GM18505 (cell line): Measurements from ENCODE around the gene POLA1.

Experiments used
- ATAC-seq: cut with Tn5 transposase; IDR thresholded peaks from one replicate; pipeline ENCODE4 v1.9.1; 2021; ENCODE audit not compliant: unreplicated experiment
- POLR2A ChIP-seq: IDR thresholded peaks from 4 replicates; pipeline ENCODE4 v1.6.1; 2011; ENCODE audit warnings: borderline replicate concordance; ENCODE audit not compliant: insufficient read depth, insufficient read length; ENCODE audit errors: extremely low read depth

The POLA1 gene

DNA sequence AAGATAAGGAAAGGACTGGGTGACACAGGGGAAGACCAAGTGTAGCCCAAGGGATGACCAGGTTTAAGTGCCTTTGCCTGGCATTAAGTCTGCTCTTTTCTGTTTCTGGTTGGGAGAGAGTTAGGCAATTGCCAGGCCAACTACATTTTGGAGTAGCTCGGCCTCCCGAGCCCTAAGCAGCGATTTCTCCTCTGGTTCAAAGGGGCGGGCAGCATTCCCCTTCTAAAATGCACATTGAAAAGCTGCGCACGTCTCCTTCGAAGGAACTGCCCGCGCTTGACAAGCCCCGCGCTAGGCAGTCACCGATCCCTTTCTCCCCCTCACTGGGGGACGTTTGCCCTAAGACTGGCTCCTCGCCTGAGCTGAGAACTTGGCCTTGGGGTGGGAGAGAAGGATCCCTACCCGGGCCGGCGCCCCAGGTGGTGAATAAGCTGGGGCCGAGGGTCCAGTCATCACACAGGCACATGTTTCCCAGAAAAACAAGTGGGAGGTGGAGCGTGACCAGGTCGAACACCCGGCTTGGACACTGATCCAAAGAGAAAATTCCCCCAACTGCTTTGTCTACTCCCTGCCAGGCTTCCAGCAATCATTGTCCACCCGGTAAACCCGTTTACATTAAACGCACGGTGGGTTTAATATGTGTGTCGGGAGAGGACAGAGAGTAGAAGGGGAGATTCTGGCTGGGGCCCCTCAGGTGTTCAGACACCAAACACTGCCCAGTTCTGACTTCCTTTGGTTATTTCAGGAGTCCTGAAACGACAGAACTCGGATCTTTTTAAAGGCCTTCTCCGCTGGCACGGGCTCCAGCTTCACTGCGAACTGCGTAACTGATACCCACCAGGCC lies 318.1 kb downstream of the POLA1 start:
- TF ChIP-seq POLR2A, result no peak
- no peak for ATAC-seq

DNA sequence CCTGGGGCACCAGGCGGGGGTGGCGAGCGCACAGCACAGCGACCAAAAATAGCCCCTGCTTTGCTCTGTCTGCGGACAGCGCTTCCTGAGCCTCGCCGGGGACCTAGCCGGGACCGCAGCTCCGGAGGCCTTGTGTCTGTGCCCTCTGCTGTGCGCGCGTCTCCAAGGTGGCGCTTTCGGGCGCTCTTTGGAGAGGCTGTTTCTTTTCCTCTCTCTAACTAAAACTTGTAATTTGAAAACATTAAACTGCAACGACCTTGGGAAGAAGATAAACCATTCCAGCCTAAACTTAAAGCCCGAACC lies 318.7 kb downstream of the POLA1 start:
- TF ChIP-seq POLR2A, result no peak
- ATAC-seq, result no peak

DNA sequence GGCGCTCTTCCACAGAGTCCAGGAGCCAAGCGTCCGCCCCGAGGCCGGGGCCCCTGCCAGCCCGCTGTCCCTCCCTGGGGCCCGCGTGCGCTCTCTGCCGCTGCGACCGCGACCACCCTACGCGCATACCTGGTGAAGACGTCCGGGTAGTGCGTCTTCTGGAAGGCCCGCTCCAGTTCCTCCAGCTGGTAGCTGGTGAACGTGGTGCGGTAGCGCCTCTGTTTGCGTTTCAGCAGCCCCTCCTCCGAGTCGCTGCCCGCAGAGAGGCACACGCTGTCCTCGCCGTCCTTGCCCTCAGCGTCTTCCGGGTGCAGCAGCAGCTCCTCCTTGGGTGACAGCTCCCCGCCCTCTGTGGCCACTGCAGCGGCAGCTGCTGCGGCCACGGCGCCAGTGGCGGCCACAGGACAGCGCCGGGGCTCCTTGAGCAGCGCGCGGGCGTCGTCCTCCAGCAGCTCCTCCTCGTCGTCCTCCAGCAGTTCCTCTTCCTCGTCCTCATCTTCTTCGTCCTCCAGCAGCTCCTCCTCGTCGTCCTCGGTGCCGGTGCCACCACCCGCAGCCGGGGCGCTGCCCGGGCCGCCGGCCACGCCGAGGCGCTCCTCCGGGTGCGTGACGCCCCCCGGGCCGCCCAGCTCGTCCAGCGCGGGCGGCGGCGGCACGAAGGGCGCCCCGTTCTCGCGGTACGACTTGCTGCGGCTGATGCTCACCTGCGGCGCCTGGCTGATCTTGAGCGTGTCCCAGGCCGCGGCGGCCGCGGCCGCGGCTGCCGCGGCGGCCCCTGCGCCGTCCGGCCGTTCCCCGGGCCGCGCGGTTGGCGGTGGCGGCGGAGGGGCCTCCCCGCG lies 319.3 kb downstream of the POLA1 start:
- peak; percentile 16 for ATAC-seq
- TF ChIP-seq POLR2A, result no peak

DNA sequence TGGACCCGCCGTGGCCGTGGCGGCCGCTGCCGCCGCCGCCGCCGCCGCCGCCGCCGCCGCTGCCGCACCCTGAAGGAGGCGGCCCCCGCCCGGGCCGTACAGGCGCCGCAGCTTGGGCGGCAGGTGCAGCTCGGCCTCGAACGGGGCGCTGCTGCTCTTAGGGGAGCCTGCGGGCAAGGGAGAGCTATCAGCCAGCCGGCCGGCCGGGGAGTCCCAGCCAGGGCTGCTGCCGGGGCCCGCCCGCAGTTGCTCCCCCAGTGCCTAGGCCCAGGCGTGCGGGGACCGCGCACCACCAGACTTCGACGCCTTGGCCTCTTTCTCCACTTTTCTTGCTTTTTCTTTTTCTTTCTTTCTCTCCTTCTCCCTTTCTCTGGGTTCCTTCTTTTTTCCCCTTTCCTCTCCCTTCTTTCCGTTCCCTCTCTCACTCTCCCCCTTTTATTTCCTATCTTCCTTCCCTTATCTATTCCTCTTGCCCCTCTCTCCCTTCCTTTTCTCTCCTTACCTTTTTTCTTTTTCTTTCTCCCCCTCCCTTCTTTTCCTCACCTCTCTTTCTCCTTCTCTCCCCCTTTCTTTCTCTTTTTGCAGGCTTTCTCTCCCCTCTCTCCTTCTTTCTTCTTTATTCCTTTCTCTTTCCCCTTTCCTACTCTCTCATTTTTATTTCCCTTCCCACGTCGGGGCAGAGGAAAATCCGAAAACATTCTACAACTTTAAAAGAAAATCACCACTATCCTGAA lies 320.1 kb downstream of the POLA1 start:
- no peak for TF ChIP-seq POLR2A
- ATAC-seq, result peak; percentile 47

DNA sequence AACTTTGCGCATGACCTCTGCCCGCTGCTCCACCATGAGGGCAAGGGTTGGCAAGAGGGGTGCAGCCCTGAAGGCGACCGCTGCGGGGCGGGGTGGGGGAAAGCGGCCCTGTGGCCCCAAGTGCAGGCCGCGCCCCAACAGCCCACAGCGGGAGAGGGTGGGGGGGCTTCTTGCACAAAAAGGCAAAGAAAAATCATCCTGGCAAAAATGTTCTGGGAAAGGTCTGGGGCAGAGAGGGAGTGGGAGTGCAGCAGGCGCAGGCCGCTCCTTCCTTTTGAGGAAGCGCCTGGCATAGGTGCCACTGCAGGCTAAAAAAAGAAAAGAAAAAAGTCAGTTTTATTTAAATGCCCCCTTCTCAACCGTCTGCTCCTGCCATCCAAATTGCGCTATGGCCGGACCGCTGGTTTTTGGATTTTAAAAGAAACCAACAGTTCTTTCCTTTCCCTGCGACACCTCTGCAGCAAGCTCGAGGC lies 320.7 kb downstream of the POLA1 start:
- TF ChIP-seq POLR2A, result no peak

DNA sequence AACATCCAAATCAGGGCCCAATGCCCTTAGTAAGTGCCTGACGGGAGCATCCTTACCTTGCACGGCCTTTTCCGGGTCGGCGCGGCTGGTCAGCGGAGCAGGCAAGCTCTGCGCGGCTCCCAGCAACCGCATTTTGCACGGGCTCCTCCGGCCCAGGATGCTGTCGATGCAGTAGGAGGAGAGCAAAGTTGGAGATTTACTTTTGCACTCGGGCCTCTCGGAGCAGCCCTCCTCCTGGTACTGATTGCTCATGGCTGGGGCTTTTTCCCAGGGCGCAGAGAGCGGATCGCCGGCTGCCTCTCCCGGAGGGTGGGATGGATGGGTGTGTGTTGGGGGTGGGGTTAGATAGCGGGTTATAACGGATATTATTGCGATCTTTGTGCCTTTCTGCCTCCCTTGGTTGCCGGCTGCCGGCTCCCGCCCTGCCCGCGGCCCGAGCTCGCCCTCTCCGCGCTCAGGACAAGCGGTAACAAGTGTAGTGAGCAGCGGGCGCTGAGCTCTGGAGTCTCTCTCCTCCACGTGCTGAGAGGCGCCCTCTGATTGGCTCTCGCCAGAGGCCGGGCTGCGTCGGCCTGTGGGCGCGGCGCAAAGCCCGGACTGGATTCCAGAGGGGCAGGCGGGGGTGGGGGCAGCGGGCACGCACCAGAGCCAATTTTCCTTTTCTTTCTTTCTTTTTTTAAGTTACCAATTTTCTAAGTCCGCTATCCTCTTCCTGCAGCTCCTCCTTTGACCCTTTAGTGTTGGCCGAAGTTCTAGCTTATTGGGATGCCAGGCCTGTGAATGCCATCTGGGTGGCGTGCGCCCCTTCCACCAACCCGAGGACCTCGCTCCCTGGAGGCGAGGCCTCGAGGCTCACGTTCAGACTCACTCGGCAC lies 322.0 kb downstream of the POLA1 start, which contains the start of gene ARX:
ARX (minus strand) TSS at position 480 of the 875 bp plus-strand sequence; CDS start at position 252, 228 bp downstream.
- no peak for TF ChIP-seq POLR2A
- ATAC-seq, result peak; percentile 47

More for the DNA sequence above, 320.7 kb downstream of the POLA1 start:
- ATAC-seq, result no peak

DNA sequence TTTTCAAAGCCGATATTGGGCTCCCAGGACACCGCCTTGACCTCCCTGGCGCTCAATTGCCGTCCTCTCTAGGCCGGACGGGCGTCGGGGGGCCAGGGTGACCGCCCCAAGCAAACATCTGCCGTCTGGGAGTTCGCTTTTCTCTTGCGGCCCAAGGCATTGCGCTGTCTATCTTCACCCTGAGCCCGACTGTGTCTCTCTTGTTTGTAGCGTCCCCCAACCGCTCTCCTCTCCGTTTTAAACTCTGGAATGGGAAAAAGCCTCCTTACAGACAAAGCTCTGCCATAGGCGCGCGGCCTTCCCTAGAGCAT lies 322.6 kb downstream of the POLA1 start:
- no peak for ATAC-seq
- TF ChIP-seq POLR2A, result no peak

DNA sequence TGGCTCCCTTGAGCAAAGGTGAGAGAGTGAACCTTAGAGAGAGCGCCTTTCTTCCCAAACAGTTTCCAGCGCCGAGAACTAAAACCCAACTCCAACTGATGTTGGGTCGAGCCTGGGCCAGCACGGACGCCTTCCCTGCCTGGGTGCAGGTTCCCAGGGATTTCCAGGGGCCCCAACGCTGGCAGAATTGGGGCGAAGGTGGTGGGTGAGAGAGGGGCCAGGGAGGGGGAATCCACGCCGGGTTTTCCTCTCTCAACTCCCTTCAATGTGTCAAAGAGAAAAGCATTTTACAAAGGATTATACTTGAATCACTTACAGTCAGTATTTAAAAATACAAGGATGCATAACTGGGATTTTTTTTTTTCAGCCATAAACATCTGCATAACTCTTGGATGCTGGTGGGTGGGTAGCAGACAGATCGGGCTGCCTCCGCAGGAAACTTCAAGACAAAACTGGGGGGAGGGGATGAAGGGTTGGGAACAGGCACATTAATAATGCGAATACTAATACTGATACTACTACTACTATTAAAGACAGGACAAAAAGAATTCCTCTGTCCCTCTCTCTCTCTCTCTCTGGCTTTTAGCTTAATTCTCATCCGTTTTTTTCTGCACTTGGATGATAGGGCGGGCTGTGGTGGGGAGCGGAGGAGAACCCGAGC lies 323.4 kb downstream of the POLA1 start:
- ATAC-seq, result no peak
- TF ChIP-seq POLR2A, result no peak

DNA sequence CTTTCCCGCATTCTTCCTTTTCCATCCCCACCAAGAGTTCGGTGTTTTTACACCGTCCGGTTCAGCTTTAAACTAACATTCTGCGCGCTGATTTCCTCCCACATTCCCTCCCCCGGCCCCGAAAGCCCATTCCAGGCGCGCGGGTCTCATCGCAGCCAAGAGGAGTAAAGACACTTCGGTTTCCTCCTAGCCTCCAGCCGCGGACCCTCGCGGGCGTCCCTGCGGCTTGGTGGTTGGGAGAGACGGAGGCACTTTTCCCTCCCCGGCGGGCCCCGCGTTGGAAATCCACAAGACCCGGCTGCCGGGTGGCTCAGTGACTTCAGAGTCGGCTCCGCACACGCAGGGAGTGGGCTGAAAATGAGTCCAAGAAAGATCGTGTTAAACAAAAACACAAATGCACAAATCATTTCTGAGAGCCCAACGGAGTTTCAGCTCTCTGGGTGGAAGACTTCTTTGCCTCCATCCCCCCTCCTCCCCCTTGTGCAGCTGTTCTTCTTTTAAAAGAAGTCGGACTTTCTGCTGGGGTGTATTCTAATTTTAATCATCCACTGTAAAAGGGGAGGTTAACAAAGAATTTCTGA lies 324.0 kb downstream of the POLA1 start:
- no peak for ATAC-seq
- TF ChIP-seq POLR2A, result no peak

DNA sequence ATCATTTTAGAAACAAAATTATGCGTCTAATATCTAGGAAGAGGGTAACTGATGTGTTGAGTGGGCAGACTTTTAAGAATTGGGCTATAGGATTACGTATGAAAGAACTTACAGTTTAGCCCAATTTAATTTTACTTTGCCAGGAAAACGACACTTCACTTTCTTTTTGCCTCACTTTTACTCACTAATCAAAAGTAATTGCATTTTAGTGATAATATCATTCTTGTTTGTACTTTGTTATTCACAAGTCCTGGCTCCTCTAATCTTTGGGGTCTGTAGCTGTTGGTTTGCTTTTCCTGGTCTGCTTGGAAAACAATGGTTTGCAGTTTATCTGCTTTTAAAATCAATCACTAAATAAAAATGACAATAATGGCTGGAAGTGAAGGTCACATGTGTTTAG lies 325.0 kb downstream of the POLA1 start:
- TF ChIP-seq POLR2A, result no peak
- ATAC-seq, result no peak

DNA sequence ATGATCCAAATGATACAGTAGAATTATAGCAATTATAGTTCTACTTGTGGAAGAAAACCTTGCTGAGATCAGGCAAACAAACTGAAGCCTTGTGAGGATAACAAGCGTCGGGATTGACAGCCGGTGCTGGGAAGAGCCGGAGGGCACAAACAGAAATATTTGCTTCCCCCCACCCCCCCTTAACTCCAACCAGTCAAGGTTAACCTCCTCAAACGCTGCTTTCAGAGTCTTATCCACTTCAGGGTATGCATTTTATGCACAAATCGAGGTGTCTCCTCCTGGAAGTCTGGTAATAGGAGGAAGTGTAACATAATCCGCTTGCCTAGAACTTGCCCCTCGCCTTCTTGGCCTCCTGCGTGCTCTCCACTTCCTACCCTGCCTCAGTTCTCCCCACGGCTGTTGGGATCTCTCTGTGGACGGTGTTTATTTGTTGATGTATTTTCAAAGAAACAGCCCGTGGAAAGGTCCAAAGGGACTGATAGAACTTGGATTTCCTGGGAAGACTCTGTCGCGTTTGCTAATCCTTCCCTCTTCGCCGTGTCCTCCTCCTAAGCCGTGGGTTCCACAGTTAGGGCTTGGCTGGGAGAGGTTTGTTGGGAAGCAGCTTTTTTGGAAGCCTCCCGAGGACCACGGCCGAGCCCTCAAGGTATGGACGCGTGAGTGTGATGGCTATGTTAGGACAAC lies 326.1 kb downstream of the POLA1 start:
- ATAC-seq, result no peak
- no peak for TF ChIP-seq POLR2A
